Choroid plexus epithelial cell (primary cell): ENCODE results near the gene TBC1D9.

Experiments
- DNase-seq: peaks from one replicate; pipeline ENCODE4 v3.0.0-alpha.2; 2010; ENCODE audit warnings: low read depth
- H3K4me3 ChIP-seq: 2 replicates; pipeline ENCODE4 v1.5.1; 2011; ENCODE audit warnings: low read depth, mild to moderate bottlenecking, control low read depth, low read length, moderate library complexity
- CTCF ChIP-seq: conservative IDR thresholded peaks from 2 replicates; pipeline ENCODE4 v1.5.1; 2011; ENCODE audit warnings: low read depth, mild to moderate bottlenecking, control low read depth, inconsistent platforms, low read length, moderate library complexity

TBC1D9 gene

GRCh38 chr4:140641105-140641555 is 115.1 kb downstream of the TBC1D9 start:
- peak overlapping the region; percentile 24 for H3K4me3 ChIP-seq
- no peak for TF ChIP-seq CTCF
- no peak for DNase-seq

GRCh38 chr4:140640150-140640748 is 115.9 kb downstream of the TBC1D9 start:
- H3K4me3 ChIP-seq: no peak overlapping the region
- no peak for DNase-seq
- TF ChIP-seq CTCF: no peak

GRCh38 chr4:140639066-140639465 is 117.1 kb downstream of the TBC1D9 start:
- H3K4me3 ChIP-seq: no peak overlapping the region
- no peak for DNase-seq
- TF ChIP-seq CTCF: no peak

GRCh38 chr4:140637836-140638235 is 118.3 kb downstream of the TBC1D9 start:
- no peak overlapping the region for H3K4me3 ChIP-seq
- peak; percentile 46 for DNase-seq
- peak; percentile 61 for TF ChIP-seq CTCF

- H3K4me3 ChIP-seq: no peak overlapping the region
- peak; percentile 46 for DNase-seq
- TF ChIP-seq CTCF: no peak
These were observed 120.6 kb downstream of the TBC1D9 start for GRCh38 chr4:140635606-140636005.

GRCh38 chr4:140633951-140634350 is 122.2 kb downstream of the TBC1D9 start:
- no peak for TF ChIP-seq CTCF
- DNase-seq: no peak
- H3K4me3 ChIP-seq: no peak overlapping the region

- no peak for DNase-seq
- TF ChIP-seq CTCF: no peak
- no peak overlapping the region for H3K4me3 ChIP-seq
These were observed 123.1 kb downstream of the TBC1D9 start for GRCh38 chr4:140633124-140633523.
